Hepatocyte (in vitro differentiated cells): ENCODE measurements around the gene NADK2.

ENCODE experiments used
- CTCF ChIP-seq: fragments of 200-600 bp; sonication (generic); IDR thresholded peaks from 2 replicates; pipeline ENCODE4 v1.5.1; 2016; ENCODE audit warnings: antibody characterized with exemption, mild to moderate bottlenecking; ENCODE audit not compliant: poor library complexity
- EZH2 ChIP-seq: fragments of 200-600 bp; sonication (generic); IDR thresholded peaks from 2 replicates; pipeline ENCODE4 v1.6.1; 2016; ENCODE audit warnings: antibody characterized with exemption, mild to moderate bottlenecking, borderline replicate concordance

- no peak for TF ChIP-seq EZH2
- no peak for TF ChIP-seq CTCF
These were observed 27.8 kb upstream of the NADK2 start for GRCh38 chr5:36269478-36269877.
